ENCODE measurements around the gene TMPRSS2.

TMPRSS2 gene

DNA sequence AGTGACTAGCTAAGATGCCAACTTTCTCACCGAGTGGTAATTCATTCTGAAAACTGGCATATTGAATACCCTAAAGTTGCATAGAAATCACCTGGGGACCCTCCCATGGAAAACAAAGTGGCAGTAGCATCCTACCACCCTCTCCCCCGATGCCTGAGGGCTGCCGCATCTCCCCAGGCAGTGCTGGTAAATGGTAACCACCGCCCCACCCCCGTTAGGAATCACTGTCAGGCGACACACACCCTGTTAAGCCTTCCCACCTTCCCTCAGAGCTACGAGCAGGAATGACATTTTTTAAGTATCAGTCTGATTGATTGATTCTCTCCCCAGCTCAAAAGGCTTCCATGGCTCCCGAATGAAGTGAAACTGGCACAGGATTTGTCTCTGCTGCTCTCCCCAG lies 28.3 kb downstream of the TMPRSS2 start:
- peak; percentile 32 for DNase-seq

- no peak for DNase-seq
Measured at GRCh38 chr21:41478319-41479177, 29.4 kb downstream of the TMPRSS2 start.

- DNase-seq, result peak; percentile 87
Measured at GRCh38 chr21:41477641-41478318, 30.2 kb downstream of the TMPRSS2 start.

DNA sequence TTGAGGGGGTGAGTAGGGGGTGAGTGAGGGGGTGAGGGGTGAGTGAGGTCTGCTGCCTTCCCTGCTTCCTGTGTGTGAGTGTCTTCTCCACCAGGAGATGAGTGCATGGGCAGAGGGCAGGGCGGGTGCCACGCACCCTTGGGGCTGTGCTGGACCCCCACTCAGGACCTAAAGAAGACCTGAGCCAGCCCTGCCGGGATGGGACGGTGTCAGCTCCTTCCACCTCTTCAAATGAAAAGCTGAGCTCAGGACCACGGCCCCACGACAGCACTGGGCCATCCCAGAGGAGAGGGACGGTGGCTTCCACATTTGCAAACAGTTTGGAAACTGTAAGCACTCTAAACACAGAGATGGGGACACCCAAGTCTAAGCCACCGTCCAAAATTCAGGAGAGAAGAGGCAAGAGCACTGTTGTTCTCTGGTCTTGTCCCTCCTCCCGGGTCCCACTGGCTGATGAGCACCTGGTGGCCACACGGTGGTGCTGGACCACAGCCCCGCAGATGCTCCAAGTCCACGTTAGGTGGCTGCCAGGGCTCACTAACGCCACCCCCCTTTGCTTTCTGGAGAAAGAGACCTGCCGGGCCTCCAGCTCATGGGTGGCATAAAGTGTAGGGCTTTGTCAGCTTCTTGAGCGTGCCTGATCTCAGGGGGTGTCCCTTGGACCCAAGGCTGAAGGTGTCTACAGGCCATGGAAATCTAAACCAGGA lies 32.1 kb downstream of the TMPRSS2 start:
- DNase-seq, result no peak

- DNase-seq, result no peak
Measured at GRCh38 chr21:41472753-41473548, 35.0 kb downstream of the TMPRSS2 start.

- no peak for DNase-seq
Measured at GRCh38 chr21:41470054-41470453, 37.9 kb downstream of the TMPRSS2 start.

- no peak for DNase-seq
Measured at GRCh38 chr21:41466024-41466820, 41.7 kb downstream of the TMPRSS2 start.

- DNase-seq, result no peak
Measured at GRCh38 chr21:41465176-41465781, 42.7 kb downstream of the TMPRSS2 start.

DNA sequence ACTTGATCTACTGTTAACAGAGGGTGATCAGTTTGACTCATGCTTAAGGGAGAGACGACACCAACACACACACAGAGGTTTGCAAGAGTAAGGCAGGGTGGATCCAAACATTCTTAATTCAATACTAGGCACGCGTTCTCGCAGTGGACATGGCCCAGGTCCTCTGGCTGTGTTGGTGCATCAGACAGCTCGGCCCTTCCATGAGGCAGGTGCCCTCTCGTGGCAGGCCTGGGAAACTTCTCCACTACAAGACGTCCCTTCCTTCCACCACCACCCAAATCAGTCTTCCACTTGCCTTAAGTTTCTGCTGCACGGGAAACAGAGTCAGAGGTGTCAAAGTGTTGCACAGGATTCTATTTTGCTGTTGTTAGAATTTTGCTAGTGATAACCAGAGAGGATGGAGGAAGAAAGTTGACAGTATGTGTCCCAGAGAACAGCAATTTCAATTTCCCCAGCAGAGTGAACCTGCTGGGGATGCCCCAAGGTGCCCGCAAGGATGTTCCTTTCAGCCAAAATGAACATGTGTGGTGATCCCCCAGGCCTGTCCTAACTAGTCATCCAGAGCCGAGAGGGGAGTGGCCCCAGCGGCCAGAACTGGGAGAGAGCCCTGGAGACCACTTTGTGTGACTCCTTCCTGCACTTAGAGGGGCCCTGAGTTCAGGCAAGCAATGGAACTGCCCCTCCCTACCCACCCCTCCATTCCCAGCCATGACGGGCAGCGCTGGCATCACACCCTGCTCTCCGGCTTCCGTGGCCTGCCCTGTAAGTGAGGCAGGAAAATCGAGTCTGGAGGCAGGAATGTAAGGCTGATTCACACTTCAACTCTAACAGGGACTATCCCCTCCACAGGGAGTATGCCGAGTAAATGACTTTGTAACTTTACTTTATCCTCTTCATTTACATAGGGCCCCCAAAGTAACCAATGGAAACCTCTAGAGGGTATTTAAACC lies 47.1 kb downstream of the TMPRSS2 start:
- peak; percentile 42 for DNase-seq

- DNase-seq, result no peak
Measured at GRCh38 chr21:41459884-41460534, 47.9 kb downstream of the TMPRSS2 start.

- no peak for DNase-seq
Measured at GRCh38 chr21:41458559-41458958, 49.4 kb downstream of the TMPRSS2 start.

- no peak for DNase-seq
Measured at GRCh38 chr21:41458121-41458520, 49.8 kb downstream of the TMPRSS2 start.

GRCh38 chr21:41453761-41454160 lies 54.2 kb downstream of the TMPRSS2 start:
- DNase-seq, result no peak

DNA sequence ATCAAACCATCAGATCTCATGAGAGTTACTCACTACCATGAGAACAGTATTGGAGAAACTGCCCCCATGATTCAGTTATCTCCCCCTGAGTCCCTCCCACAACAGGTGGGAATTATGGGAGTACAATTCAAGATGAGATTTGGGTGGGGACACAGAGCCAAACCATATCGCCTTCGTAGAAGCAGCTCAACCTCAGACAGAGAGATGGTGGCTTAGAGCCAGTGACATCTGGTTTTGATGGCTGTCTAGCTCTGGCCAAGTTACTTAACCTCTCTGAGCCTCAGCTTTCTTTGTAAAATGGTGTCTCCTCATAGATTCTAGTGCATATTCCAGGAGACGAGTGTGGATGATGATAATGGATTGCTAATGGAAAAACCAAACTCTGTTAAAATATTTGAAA lies 54.8 kb downstream of the TMPRSS2 start:
- DNase-seq, result no peak

GRCh38 chr21:41451753-41452676 lies 55.9 kb downstream of the TMPRSS2 start:
- no peak for DNase-seq

DNA sequence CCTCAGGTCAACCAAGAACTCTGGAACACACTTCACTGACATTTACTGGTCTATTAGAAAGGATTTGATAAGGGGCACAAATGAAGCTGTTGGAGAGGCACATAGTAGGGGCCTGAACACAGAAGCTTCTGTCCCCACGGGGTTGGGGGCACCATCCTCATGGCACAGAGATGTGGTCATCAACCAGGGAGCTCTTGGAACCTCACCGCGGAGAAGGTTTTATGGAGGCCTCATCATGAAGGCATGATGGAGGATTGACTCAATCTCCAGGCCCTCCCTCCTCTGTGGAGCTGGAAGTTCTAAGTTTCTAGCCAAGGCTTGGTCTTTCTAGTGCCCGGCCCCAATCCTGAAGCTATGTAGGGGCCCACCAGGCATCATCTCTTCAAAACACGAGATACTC lies 58.3 kb downstream of the TMPRSS2 start:
- no peak for DNase-seq

DNA sequence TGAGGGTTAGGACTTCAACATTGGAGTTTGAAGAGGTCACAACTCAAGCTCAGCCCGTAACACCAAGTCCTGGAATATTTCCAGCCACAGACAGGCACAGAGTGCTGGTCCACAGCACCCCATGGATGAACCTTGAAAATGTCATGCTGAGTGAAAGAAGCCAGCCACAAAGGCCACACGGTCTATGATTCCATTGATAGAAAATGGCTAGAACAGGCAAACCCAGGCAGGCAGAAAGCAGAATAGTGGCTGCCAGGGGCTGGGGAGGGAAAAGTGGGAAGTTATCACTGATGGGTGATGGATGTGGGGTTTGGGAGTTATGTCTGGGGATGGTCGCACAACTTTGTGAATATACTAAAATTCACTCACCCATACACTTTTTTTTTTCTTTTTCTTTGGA lies 60.6 kb downstream of the TMPRSS2 start:
- DNase-seq, result no peak

- no peak for DNase-seq
Measured at GRCh38 chr21:41446586-41446985, 61.4 kb downstream of the TMPRSS2 start.

DNA sequence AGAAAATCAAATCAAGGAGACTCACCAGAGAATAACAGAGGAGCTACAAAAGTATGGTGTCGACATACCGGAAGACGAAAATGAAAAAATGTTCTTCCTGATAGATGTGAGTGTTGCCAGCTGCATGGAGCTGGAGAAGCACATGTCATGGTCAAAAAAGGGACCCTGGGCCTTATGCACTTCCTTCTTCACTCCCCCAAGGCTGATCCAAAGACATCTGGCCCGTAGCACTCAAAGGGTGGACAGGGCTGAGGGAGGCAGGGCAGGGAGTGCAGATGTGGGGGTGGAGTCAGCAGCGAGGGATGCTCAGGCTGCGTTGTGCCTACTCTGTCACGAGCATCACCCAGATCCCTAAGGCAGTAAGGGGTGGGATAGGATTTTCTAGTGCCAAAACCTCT lies 62.5 kb downstream of the TMPRSS2 start:
- DNase-seq, result no peak
